Smooth muscle cell of the brain vasculature (primary cell): Measurements from ENCODE around the gene SCRN3.
"Not testable (repeated sequence)": the region's sequence is repeated elsewhere in the genome, so short reads cannot be mapped to it uniquely, and the experiment has no call there.

Source experiments
- DNase-seq: peaks from one replicate; pipeline ENCODE4 v3.0.0-alpha.2; 2012; ENCODE audit warnings: low read depth, low spot score

SCRN3 gene

DNA sequence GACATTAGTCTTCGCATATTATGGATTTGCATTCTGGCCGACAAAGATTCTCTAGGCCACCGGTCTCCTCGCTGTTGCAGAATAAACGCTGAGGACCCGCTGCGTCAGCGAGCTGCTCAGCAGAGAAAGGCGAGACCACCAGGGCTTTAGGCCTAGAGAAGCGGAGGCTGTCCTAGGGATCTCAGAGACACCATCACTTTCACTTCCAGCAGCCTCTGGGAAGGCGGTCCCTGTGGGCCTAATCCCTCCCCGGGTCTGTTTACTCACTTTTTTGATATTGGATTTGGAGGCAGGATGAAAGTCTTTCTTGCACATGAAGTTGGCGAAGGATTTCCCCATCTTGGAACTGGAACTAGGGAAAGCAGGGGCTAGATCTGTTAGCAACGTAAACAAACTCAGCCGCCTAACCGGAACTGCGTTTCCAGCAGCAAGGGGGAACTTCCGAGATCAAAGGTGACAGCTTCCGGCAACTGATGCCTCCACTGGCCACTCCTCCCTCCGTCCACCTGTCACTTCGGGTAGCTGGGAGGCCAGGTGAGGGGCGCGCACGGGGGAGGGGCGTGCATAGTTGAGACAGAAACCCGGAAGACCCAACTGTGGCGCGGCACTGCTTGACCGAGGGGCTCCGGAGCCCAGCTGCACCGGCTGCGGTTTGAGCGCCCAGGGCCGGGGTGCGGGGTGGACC, at the start of gene SCRN3:
SCRN3 (plus strand) TSS at position 447 of the 685 bp plus-strand sequence. CDS start 2,554 bp downstream, outside the sequence.
- DNase-seq = peak; percentile 37

DNA sequence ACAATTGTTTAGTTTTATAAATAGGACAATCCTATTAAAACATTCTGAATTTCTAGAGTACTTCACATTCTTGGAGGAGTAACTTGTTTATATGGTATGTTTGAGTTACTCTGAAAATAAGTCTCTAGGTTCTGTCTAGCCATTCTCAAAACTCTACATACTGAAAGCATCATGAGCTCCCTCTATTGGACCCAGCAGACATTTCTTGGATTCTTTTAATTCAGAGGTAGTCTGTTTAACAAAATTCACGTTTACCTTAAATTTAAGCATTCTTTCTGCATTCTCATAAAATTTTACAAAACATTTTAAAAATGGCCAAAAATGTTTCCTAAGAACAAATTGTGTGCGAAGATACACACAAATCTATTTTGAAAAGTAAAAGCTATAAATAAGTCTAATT, 45.5 kb upstream of the SCRN3 start:
- DNase-seq = no peak

DNA sequence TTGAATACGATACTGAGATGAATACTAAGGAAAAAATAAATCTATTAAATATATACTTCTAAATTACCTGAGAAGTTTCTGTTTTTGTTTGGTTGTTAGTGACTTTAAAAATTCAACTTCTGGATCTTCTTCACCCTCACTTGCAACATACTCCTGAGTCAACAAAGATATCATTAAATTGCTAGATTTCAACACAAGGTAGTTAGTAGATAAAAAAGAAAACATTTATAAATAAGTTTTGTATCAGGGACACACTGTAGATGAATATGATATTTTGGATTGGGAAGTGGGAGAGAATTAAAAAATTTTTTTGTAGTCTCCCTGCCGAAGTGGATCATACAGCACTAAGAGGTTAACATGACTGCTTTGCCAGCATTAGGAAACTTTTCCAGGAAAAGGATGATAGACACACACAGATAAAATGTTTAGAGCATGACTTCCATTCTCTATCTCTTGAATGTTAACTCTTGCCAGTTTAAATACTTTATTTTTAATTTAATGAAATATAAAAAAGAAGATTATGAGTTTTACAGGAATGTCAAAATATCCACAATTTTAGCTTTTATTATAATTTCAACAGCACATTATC, 44.8 kb upstream of the SCRN3 start:
- DNase-seq = no peak

DNA sequence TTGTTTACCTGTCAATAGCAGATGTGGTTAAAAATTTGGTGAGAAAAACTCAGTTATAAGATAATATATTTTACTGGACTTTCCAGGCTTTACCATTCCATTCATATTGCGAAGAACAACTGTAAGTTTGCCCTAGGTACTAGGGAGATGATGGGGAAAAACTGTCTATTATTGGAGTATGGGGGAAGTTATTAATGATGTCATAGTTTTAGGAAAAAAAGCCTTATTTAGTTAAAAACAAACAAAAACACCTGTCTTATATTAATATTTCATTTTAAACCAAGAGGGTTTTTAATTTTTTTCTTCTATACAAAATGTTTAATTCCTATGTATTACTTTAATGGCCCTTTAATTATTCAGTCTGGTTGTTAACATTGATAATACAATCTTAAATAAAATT, 42.5 kb upstream of the SCRN3 start:
- no peak for DNase-seq

GRCh38 chr2:174356347-174356746, 39.2 kb upstream of the SCRN3 start:
- no peak for DNase-seq

DNA sequence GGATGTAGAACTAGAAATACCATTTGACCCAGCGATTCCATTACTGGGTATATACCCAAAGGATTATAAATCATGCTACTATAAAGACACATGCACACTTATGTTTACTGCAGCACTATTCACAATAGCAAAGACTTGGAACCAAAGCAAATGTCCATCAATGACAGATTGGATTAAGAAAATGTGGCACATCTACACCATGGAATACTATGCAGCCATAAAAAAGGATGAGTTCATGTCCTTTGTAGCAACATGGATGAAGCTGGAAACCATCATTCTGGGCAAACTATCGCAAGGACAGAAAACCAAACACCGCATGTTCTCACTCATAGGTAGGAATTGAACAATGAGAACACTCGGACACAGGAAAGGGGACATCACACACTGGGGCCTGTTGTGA, 35.9 kb upstream of the SCRN3 start:
- not testable (repeated sequence) for DNase-seq

DNA sequence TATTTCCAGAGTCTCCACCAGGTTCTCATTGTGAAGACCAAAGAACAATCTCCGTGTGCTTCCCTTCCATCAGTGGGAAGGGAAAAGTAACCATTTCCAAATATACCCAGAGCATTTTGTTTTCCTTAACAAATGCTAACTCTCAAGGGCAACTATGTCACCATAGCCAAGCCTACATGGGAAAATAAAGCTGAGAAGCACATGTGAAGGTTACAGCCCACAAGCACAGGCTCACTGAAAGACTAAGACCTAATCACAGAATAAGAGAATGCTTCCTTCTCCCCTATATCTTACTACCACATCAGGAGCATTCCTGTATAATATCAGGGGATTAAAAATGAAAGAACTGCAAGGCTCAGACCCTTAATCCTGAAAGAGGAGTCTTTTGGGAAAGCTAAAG, 32.6 kb upstream of the SCRN3 start:
- no peak for DNase-seq

DNA sequence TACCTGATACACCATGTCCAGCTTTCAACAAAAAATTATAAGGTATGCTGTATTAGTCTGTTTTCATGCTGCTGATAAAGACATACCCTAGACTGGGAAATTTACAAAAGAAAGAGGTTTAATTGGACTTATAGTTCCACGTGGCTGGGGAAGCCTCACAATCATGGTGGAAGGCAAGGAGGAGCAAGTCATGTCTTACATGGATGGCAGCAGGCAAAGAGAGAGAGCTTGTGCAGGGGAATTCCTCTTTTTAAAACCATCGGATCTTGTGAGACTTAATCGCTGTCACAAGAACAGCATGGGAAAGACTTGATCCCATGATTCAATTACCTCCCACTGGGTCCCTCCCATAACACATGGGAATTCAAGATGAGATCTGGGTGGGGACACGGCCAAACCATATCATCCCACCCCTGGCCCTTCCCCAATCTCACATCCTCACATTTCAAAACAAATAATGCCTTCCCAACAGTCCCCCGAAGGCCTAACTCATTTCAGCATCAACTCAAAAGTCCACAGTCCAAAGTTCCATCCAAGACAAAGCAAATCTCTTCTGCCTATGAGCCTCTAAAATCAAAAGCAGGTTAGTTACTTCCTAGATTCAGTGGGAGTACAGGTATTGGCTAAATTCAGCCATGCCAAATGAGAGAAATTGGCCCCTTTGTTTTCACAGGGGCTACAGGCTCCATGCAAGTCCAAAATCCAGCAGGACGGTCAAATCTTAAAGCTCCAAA, 31.9 kb upstream of the SCRN3 start:
- DNase-seq = not testable (repeated sequence)

GRCh38 chr2:174364628-174365027, 30.9 kb upstream of the SCRN3 start:
- DNase-seq = no peak

DNA sequence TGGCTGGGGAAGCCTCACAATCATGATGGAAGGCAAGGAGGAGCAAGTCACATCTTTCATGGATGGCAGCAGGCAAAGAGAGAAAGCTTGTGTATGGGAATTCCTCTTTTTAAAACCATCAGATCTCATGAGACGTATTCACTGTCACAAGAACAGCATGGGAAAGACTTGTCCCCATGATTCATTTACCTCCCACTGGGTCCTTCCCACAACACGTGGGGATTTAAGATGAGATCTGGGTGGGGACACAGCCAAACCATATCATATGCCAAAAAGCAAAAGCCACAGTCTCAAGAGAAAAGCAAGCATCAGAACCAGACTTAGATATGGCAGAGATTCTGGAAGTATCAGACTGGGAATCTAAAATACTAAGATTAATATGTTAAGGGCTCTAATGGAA, 30.0 kb upstream of the SCRN3 start:
- DNase-seq = no peak

GRCh38 chr2:174368691-174369090, 26.8 kb upstream of the SCRN3 start:
- DNase-seq = no peak

DNA sequence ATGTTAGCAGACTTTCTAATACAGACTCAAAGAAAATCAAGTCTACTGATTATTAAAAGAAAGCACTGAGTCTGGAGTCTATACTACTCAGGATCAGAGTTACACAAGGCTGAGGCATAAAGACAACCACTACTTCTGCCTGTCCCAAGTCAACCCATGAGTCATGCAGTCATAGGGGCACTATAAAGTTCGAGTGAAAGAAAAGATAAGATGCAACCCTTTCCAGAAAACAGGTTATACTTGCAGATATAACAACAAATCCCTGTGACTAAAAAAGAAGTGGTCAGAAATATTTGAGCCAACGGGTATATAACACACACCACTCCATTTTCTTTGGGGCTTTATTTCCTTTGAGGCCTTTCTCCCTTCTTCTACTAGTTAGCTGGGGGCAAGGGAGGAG, 18.6 kb upstream of the SCRN3 start:
- no peak for DNase-seq

- no peak for DNase-seq
Observed at GRCh38 chr2:174383796-174384195, 11.7 kb upstream of the SCRN3 start.

GRCh38 chr2:174385201-174385600, 10.3 kb upstream of the SCRN3 start:
- no peak for DNase-seq

DNA sequence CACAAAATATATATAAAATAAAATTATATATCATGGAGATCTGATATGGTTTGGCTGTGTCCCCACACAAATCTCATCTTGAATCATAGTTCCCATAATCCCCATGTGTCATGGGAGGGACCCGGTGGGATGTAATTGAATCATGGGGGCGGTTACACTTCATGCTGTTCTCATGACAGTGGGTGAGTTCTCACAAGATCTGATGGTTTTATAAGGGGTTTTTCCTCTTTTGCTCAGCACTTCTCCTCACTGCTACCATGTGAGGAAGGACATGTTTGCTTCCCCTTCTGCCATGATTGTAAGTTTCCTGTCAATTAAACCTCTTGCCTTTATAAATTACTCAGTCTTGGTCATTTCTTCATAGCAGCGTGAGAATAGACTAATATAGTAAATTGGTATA, 6.8 kb upstream of the SCRN3 start:
- not testable (repeated sequence) for DNase-seq

DNA sequence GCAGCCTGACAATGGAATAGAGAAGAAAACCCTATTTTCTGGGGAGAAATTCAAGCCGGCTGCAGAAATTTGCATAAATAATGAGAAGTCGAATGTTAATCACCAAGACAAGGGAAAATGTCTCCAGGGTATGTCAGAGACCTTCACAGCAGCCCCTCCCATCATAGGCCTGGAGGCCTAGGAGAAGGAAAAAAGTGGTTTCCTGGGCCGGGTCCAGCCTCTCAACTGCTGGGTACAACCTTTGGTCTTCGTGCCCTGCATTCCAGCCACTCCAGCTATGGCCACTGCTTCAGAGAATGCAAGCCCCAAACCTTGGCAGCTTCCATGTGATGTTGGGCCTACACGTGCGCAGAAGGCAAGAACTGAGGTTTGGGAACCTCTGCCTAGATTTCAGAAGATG, 6.0 kb upstream of the SCRN3 start:
- DNase-seq = no peak

DNA sequence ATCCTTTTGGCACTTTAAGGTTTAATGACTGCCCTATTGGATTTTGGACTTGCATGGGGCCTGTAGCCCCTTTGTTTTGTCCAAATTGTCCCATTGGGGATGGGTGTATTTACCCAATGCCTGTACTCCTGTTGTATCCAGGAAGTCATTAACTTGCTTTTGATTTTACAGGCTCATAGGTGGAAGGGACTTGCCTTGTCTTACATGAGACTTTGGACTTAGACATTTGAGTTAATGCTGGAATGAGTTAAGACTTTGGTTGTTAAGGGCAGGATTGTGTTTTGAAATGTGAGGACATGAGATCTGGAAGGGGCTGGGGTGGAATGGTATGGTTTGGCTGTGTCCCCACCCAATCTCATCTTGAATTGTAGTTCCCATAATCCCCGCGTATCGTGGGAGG, 5.2 kb upstream of the SCRN3 start:
- not testable (repeated sequence) for DNase-seq

- no peak for DNase-seq
Observed at GRCh38 chr2:174392706-174393105, 2.8 kb upstream of the SCRN3 start.

- DNase-seq = no peak
Observed at GRCh38 chr2:174395969-174396630, 570 bp downstream of the SCRN3 start.

DNA sequence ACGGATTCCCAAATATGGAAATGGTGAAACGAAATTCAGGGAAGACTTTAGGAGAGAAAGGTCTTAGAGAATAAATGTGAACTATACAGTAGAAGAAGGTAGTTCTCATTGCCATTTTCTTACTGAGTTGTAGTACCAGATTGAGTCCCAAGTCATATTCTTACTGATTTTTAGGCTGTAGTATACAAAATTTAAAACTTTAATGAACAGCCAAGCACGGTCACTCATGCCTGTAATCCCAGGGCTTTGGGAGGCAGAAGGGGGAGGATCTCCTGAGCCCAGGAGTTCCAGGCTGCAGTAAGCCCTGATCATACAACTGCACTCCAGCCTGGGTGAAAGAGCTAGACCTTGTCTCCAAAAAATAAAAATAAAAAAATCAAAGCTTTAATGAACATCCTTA, 2.2 kb downstream of the SCRN3 start:
- DNase-seq = no peak

GRCh38 chr2:174399171-174399570, 3.6 kb downstream of the SCRN3 start:
- no peak for DNase-seq

- no peak for DNase-seq
Observed at GRCh38 chr2:174400853-174401252, 5.3 kb downstream of the SCRN3 start.
